ENCODE results near the gene NBPF19. TPM values are rescaled to one million over a fixed set of nuclear protein-coding genes. Genes with fewer than 3 reads are reported as not detected.

NBPF19 gene, protein sequence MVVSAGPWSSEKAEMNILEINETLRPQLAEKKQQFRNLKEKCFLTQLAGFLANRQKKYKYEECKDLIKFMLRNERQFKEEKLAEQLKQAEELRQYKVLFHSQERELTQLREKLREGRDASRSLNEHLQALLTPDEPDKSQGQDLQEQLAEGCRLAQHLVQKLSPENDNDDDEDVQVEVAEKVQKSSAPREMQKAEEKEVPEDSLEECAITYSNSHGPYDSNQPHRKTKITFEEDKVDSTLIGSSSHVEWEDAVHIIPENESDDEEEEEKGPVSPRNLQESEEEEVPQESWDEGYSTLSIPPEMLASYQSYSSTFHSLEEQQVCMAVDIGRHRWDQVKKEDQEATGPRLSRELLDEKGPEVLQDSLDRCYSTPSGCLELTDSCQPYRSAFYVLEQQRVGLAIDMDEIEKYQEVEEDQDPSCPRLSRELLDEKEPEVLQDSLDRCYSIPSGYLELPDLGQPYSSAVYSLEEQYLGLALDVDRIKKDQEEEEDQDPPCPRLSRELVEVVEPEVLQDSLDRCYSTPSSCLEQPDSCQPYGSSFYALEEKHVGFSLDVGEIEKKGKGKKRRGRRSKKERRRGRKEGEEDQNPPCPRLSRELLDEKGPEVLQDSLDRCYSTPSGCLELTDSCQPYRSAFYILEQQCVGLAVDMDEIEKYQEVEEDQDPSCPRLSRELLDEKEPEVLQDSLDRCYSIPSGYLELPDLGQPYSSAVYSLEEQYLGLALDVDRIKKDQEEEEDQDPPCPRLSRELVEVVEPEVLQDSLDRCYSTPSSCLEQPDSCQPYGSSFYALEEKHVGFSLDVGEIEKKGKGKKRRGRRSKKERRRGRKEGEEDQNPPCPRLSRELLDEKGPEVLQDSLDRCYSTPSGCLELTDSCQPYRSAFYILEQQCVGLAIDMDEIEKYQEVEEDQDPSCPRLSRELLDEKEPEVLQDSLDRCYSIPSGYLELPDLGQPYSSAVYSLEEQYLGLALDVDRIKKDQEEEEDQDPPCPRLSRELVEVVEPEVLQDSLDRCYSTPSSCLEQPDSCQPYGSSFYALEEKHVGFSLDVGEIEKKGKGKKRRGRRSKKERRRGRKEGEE (N-terminal part only)
- total RNA-seq, result 3.0 and 3.2 TPM in 2 replicates

GRCh38 chr1:149474745-149475144 lies at the start of gene NBPF19:
TSS of gene NBPF19 (plus strand) at chr1:149475045. CDS start at chr1:149475933, 888 bp downstream.

Other genes with a start within 250 kb of the NBPF19 start
- gene PPIAL4C, start 108.8 kb downstream of the NBPF19 start, total RNA-seq, result not detected in 2 replicates